ENCODE measurements around the gene TNFRSF25. TPM values are rescaled to one million over a fixed set of nuclear protein-coding genes. Genes with fewer than 3 reads are reported as not detected.

Gene TNFRSF25
- total and polyA plus RNA-seq, 9 of the 15 experiments (the other 6 are each of a cell fraction or from before 2014, with no cell fraction given) = 0.24 to 0.49 TPM; not detected in 7

DNA sequence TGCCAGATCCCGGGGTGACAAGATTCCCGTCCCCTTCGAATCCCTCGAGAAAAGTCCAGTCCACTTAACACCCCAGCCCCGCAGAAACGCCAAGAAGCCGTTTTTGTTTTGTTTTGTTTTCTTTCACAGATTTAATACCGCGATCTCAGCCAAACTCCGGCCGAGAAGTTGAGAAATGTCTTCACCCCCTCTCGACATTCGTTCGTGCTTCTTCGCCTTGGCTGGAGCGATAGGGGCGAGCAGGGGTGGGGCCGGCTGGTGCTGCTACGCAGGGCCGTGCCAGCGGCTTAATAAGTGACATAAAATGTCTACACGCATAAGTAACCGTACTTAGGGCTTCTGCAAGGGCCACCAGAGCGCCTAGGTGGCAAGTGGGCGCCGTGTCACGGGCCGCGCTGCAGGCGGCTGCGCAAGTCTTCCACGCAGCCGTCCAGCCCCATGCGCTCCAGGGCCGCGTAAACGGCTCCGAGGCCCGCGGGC is 4.9 kb downstream of the TNFRSF25 start:
- peaks cover 26% of the 10 kb centered on the region for H4K20me1 ChIP-seq (replicated peaks; ENCODE audit: control insufficient read depth, insufficient read depth, low read length)
- H3K9me1 ChIP-seq (ENCODE audit: control insufficient read depth, insufficient read depth, low read length) = no peaks in the 10 kb centered on the region
- H3K4me2 ChIP-seq (ENCODE audit: insufficient read depth, low read length) = no peak overlapping the region
- POLR2A ChIA-PET = interaction anchor here (0.6 to 0.8 kb wide), 2 partner anchors 10 to 228 kb away, joined by 3 read pairs; no protein-coding TSS in a partner anchor
- no TSS peak for BruUV-seq (replicated peaks)
- ATAC-seq (no peak), FAIRE-seq (no peak), DNase-seq (ENCODE audit: extremely low read depth in 1 of 4, low spot score in 3 of 4) (peak in 1 of 4 experiments; percentile 14)
- TF ChIP-seq, protein P1, sequence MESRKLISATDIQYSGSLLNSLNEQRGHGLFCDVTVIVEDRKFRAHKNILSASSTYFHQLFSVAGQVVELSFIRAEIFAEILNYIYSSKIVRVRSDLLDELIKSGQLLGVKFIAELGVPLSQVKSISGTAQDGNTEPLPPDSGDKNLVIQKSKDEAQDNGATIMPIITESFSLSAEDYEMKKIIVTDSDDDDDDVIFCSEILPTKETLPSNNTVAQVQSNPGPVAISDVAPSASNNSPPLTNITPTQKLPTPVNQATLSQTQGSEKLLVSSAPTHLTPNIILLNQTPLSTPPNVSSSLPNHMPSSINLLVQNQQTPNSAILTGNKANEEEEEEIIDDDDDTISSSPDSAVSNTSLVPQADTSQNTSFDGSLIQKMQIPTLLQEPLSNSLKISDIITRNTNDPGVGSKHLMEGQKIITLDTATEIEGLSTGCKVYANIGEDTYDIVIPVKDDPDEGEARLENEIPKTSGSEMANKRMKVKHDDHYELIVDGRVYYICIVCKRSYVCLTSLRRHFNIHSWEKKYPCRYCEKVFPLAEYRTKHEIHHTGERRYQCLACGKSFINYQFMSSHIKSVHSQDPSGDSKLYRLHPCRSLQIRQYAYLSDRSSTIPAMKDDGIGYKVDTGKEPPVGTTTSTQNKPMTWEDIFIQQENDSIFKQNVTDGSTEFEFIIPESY (CRISPR knock-in tag; IDR thresholded peaks at IDR 0.05) = peak; percentile 68; the same call in 1 of the 2 replicates
- TF ChIP-seq RBM14 (IDR thresholded peaks at IDR 0.05; ENCODE audit: borderline replicate concordance, insufficient read depth, low read depth, low read length) = 0 out of 2 replicates have a peak, but pooled peaks have one; percentile 22
- TF ChIP-seq, protein P2, sequence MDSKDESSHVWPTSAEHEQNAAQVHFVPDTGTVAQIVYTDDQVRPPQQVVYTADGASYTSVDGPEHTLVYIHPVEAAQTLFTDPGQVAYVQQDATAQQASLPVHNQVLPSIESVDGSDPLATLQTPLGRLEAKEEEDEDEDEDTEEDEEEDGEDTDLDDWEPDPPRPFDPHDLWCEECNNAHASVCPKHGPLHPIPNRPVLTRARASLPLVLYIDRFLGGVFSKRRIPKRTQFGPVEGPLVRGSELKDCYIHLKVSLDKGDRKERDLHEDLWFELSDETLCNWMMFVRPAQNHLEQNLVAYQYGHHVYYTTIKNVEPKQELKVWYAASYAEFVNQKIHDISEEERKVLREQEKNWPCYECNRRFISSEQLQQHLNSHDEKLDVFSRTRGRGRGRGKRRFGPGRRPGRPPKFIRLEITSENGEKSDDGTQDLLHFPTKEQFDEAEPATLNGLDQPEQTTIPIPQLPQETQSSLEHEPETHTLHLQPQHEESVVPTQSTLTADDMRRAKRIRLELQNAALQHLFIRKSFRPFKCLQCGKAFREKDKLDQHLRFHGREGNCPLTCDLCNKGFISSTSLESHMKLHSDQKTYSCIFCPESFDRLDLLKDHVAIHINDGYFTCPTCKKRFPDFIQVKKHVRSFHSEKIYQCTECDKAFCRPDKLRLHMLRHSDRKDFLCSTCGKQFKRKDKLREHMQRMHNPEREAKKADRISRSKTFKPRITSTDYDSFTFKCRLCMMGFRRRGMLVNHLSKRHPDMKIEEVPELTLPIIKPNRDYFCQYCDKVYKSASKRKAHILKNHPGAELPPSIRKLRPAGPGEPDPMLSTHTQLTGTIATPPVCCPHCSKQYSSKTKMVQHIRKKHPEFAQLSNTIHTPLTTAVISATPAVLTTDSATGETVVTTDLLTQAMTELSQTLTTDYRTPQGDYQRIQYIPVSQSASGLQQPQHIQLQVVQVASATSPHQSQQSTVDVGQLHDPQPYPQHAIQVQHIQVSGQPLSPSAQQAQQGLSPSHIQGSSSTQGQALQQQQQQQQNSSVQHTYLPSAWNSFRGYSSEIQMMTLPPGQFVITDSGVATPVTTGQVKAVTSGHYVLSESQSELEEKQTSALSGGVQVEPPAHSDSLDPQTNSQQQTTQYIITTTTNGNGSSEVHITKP (IDR thresholded peaks at IDR 0.05; ENCODE audit: partially characterized antibody) = peak; percentile 92
- TF ChIP-seq, protein P3, sequence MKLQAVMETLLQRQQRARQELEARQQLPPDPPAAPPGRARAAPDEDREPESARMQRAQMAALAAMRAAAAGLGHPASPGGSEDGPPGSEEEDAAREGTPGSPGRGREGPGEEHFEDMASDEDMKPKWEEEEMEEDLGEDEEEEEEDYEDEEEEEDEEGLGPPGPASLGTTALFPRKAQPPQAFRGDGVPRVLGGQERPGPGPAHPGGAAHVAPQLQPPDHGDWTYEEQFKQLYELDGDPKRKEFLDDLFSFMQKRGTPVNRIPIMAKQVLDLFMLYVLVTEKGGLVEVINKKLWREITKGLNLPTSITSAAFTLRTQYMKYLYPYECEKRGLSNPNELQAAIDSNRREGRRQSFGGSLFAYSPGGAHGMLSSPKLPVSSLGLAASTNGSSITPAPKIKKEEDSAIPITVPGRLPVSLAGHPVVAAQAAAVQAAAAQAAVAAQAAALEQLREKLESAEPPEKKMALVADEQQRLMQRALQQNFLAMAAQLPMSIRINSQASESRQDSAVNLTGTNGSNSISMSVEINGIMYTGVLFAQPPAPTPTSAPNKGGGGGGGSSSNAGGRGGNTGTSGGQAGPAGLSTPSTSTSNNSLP (IDR thresholded peaks at IDR 0.05; ENCODE audit: borderline replicate concordance, low read depth, low read length) = no peak
- no peak for TF ChIP-seq ZKSCAN8 (CRISPR knock-in tag; IDR thresholded peaks at IDR 0.05)
- intact Hi-C loops (cut with micrococcal nuclease) = no loop called here
- no peaks in the 10 kb centered on the region for H3K36me3 ChIP-seq (ENCODE audit: control insufficient read depth, insufficient read depth, low read length)
- no peak overlapping the region for H3K9ac ChIP-seq (ENCODE audit: insufficient read depth in 1 of 2, low read depth in 2 of 2, low read length in 2 of 2)
- peaks cover 63 to 80% of the 10 kb centered on the region in 2 experiments for H3K27me3 ChIP-seq (ENCODE audit: control insufficient read depth in 2 of 2, insufficient read depth in 2 of 2, low read length in 2 of 2)
- H3K4me1 ChIP-seq (replicated peaks in 1 of 2; ENCODE audit: control insufficient read depth in 2 of 2, insufficient read depth in 2 of 2, low read length in 2 of 2) = peaks cover 0 to 50% of the 10 kb centered on the region in 2 experiments; a peak in 2 of 5 replicates
- in situ Hi-C loops (cut with MboI) = no loop called here
- CTCF ChIA-PET (ENCODE audit: low intra/inter-chr PET ratio) = no interaction called here
- no peak overlapping the region for H3K4me3 ChIP-seq
- H3K27ac ChIP-seq (ENCODE audit: extremely low read depth, low read depth, low read length) = no peak overlapping the region
- no peak overlapping the region for H2AFZ ChIP-seq (ENCODE audit: low read depth, low read length)
- H3K9me3 ChIP-seq (replicated peaks; ENCODE audit: control insufficient read depth, insufficient read depth, low read depth, low read length) = no peaks in the 10 kb centered on the region
- WGBS (ENCODE audit: insufficient coverage, low coverage, missing lambda C conversion rate) = 31% methylated on average over 40 of the region's 40 CpGs
- no peaks in the 10 kb centered on the region for H3K79me2 ChIP-seq (ENCODE audit: control insufficient read depth, insufficient read depth, low read length)
